Panc1 (cell line): ENCODE data around the gene RSRC2. TPM values are rescaled to one million over a fixed set of nuclear protein-coding genes. Genes with fewer than 3 reads are reported as not detected.
"Not testable (repeated sequence)": the region's sequence is repeated elsewhere in the genome, so short reads cannot be mapped to it uniquely, and the experiment has no call there.

Experiments used
- ATAC-seq: fragments of 200-7000 bp; cut with Tn5 transposase; 2 replicates; pipeline ENCODE4 v1.9.1; 2020; ENCODE audit warnings: mild to moderate bottlenecking, moderate library complexity
- BruUV-seq: library from RNA; stranded (reverse); fragments of 400-500 nt; replicated peaks from 2 replicates; lab custom pipeline; 2021; lab: Mats Ljungman, UMichigan
- CTCF ChIA-PET: fragments of 300-600 bp; sonication (Branson Sonifier 250); formaldehyde crosslinking; loops from one replicate; lab custom pipeline; 2022; ENCODE audit warnings: antibody characterized with exemption; lab: Charles Lee
- POLR2A ChIA-PET: fragments of 300-600 bp; sonication (Branson Sonifier 250); formaldehyde crosslinking; loops from one replicate; lab custom pipeline; 2022; ENCODE audit warnings: antibody characterized with exemption; lab: Charles Lee
- DNase-seq: peaks from one replicate; pipeline ENCODE4 v3.0.0-alpha.2; 2010; ENCODE audit warnings: low read depth, low spot score
- H3K27ac ChIP-seq: 2 replicates; pipeline ENCODE4 v1.5.1; 2011; ENCODE audit warnings: mild to moderate bottlenecking, low read length, inconsistent platforms
- H3K27me3 ChIP-seq: fragments of 200-500 bp; sonication (Bioruptor generic); 2 replicates; pipeline ENCODE4 v1.6.0; 2014; ENCODE audit warnings: low read length, inconsistent platforms; ENCODE audit not compliant: control insufficient read depth, insufficient read depth
- H3K36me3 ChIP-seq: fragments of 200-500 bp; sonication (Bioruptor generic); 2 replicates; pipeline ENCODE4 v1.5.1; 2014; ENCODE audit warnings: inconsistent platforms, mild to moderate bottlenecking, low read length, moderate library complexity; ENCODE audit not compliant: control insufficient read depth, insufficient read depth
- H3K4me1 ChIP-seq: 2 replicates; pipeline ENCODE4 v1.5.1; 2011; ENCODE audit warnings: inconsistent platforms, mild to moderate bottlenecking, low read length, moderate library complexity; ENCODE audit not compliant: control insufficient read depth, insufficient read depth
- H3K4me3 ChIP-seq, 2 experiments: 2 replicates each; pipeline ENCODE4 v1.5.1; 2011 to 2012; ENCODE audit warnings: low read depth in 2 of 2, low read length in 2 of 2, mild to moderate bottlenecking in 2 of 2, inconsistent platforms in 1 of 2, moderate library complexity in 1 of 2
- H3K9me3 ChIP-seq: fragments of 200-500 bp; sonication (Bioruptor generic); 2 replicates; pipeline ENCODE4 v1.5.1; 2014; ENCODE audit warnings: low read depth, mild to moderate bottlenecking, inconsistent platforms, low read length, moderate library complexity; ENCODE audit not compliant: control insufficient read depth, insufficient read depth
- POLR2AphosphoS5 ChIP-seq: IDR thresholded peaks from 2 replicates; pipeline ENCODE4 v1.6.1; 2012; ENCODE audit warnings: mild to moderate bottlenecking, low read depth, low read length, moderate library complexity
- REST ChIP-seq, 2 experiments: IDR thresholded peaks; 2 replicates each; pipeline ENCODE4 v1.6.1; 2011 to 2012; ENCODE audit warnings: low read depth in 2 of 2, control low read depth in 1 of 2, low read length in 1 of 2, mild to moderate bottlenecking in 1 of 2, moderate library complexity in 1 of 2; ENCODE audit not compliant: insufficient read depth in 1 of 2
- SIN3A ChIP-seq: IDR thresholded peaks from 2 replicates; pipeline ENCODE4 v1.6.1; 2012; ENCODE audit warnings: low read depth, mild to moderate bottlenecking, low read length, moderate library complexity, borderline replicate concordance; ENCODE audit not compliant: insufficient read depth
- TCF7L2 ChIP-seq: IDR thresholded peaks from 2 replicates; pipeline ENCODE4 v1.6.1; 2011; ENCODE audit warnings: mild to moderate bottlenecking, low read depth, low read length, inconsistent platforms
- in situ Hi-C: cut with HindIII; loops from 2 replicates; pipeline ENCODE4 v1.10.0; 2016; ENCODE audit warnings: low sequenced_read_pairs, low pct_unique_long_range_greater_than_20kb
- intact Hi-C: fragments of 100-400 bp; cut with micrococcal nuclease; formaldehyde crosslinking; loops from one replicate; pipeline ENCODE4 v1.10.0; 2022; ENCODE audit not compliant: unreplicated experiment
- total RNA-seq: library from RNA; stranded (reverse); gene quantifications from one replicate; pipeline ENCODE4 v1.2.1, GENCODE V29; 2021; ENCODE audit not compliant: unreplicated experiment
- TF ChIP-seq, protein P1 (sequence below): fragments of 450-650 bp; IDR thresholded peaks from 2 replicates; pipeline ENCODE4 v1.5.1; 2017; ENCODE audit warnings: mild to moderate bottlenecking

RSRC2 gene
- total RNA-seq, 1 experiment from 2014 or later: 57.8 TPM

DNA sequence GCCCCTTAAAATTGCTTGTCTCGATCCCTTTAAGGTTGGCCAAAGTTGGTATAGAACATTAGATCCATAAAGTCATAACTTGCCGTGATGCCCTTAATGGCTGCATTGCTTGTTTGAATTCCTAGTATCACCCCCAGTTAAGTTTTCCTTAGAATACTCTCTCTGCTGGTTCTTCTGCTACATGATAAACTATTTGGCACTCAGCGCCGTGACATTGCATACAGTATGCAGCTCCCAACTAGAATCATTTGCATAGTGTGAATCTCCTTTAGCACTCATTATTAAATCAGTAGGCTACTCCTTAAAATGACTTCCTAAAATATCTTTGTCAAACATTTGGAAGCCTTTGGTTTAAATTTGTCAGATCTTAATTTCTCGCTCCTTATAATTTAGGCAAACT, 42.6 kb upstream of the RSRC2 start:
- ChIA-PET CTCF (no interaction called here), POLR2A (interaction anchor here (0.6 to 0.7 kb wide), 2 partner anchors 27 to 178 kb away, joined by 4 to 5 read pairs; no protein-coding TSS in a partner anchor)
- in situ Hi-C loops: no loop called here
- TF ChIP-seq SIN3A (no peak), POLR2AphosphoS5 (no peak), TCF7L2 (no peak), REST (IDR thresholded peaks at IDR 0.05; ENCODE audit: insufficient read depth in 1 of 2, low read depth in 2 of 2, low read length in 1 of 2) (no peak)
- TF ChIP-seq, protein P1, sequence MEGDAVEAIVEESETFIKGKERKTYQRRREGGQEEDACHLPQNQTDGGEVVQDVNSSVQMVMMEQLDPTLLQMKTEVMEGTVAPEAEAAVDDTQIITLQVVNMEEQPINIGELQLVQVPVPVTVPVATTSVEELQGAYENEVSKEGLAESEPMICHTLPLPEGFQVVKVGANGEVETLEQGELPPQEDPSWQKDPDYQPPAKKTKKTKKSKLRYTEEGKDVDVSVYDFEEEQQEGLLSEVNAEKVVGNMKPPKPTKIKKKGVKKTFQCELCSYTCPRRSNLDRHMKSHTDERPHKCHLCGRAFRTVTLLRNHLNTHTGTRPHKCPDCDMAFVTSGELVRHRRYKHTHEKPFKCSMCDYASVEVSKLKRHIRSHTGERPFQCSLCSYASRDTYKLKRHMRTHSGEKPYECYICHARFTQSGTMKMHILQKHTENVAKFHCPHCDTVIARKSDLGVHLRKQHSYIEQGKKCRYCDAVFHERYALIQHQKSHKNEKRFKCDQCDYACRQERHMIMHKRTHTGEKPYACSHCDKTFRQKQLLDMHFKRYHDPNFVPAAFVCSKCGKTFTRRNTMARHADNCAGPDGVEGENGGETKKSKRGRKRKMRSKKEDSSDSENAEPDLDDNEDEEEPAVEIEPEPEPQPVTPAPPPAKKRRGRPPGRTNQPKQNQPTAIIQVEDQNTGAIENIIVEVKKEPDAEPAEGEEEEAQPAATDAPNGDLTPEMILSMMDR: no peak
- no peak overlapping the region for H3K27ac ChIP-seq
- intact Hi-C loops: no loop called here
- no peaks in the 10 kb centered on the region for H3K9me3 ChIP-seq
- H3K36me3 ChIP-seq: peaks cover 33% of the 10 kb centered on the region
- H3K4me1 ChIP-seq: no peaks in the 10 kb centered on the region
- ATAC-seq: no peak
- H3K4me3 ChIP-seq: no peak overlapping the region
- DNase-seq: no peak
- BruUV-seq: no TSS peak
- no peaks in the 10 kb centered on the region for H3K27me3 ChIP-seq

DNA sequence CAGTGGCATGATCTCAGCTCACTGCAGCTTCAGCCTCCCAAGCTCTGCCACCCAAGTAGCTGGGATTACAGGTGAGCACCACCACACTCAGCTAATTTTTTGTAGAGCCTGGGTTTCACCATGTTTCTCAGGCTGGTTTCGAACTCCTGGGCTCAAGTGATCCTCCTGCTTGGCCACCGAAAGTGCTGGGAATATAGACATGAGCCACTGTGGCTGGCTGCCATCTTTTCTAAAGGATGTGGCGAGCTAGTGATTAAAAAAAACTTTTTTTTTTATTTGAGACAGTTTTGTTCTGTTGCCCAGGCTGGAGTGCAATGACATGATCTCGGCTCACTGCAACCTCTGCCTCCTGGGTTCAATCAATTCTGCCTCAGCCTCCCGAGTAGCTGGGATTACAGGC, 40.1 kb upstream of the RSRC2 start:
- H3K4me3 ChIP-seq, H3K27ac ChIP-seq, BruUV-seq, ATAC-seq, CTCF ChIA-PET, intact Hi-C loops, H3K4me1 ChIP-seq, DNase-seq, H3K9me3 ChIP-seq, POLR2A ChIA-PET, in situ Hi-C loops, H3K27me3 ChIP-seq: not testable (repeated sequence)
- H3K36me3 ChIP-seq: peaks cover 26% of the 10 kb centered on the region; the same call in 1 of the 2 replicates

DNA sequence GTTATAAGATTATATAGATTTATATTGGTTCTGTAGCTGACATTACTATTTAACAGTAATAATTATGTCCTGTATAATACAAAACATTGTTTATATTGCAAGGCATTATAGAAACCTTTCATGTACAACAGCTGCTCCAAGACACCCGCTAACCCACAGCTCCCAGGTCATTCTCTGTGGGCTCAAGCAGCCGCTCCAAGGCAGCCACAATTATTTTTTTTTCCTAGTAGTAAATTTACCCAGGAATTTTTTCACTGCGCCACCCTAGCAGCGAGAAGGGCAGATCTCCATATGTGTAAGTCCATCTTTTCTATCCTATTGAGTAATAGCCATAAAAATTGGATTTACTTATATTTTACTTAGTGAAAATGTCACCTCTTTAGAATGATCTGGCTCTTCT, 36.6 kb upstream of the RSRC2 start:
- ATAC-seq (no peak), DNase-seq (no peak)
- peaks cover 19% of the 10 kb centered on the region; the same call in 1 of the 2 replicates for H3K36me3 ChIP-seq
- POLR2A ChIA-PET: no interaction called here
- TF ChIP-seq REST (IDR thresholded peaks at IDR 0.05; ENCODE audit: insufficient read depth in 1 of 2, low read depth in 2 of 2, low read length in 1 of 2): no peak
- no peak for TF ChIP-seq POLR2AphosphoS5
- TF ChIP-seq, protein P1: no peak
- TF ChIP-seq SIN3A: no peak
- no peak for TF ChIP-seq TCF7L2
- CTCF ChIA-PET: no interaction called here
- intact Hi-C loops (no loop called here), in situ Hi-C loops (no loop called here)
- no TSS peak for BruUV-seq
- H3K27me3 ChIP-seq: no peaks in the 10 kb centered on the region
- H3K4me1 ChIP-seq: no peaks in the 10 kb centered on the region
- H3K27ac ChIP-seq: no peak overlapping the region
- no peaks in the 10 kb centered on the region for H3K9me3 ChIP-seq
- H3K4me3 ChIP-seq: no peak overlapping the region
